HepG2 (cell line): ENCODE results near the gene APLP1. TPM values are rescaled to one million over a fixed set of nuclear protein-coding genes. Genes with fewer than 3 reads are reported as not detected.
A peak's percentile ranks its signal among the peaks of the same experiment; 100 is the strongest.

Experiments used
- ATAC-seq: fragments of 200-7000 bp; cut with Tn5 transposase; 3 replicates; pipeline ENCODE4 v1.9.1; 2020; ENCODE audit warnings: mild to moderate bottlenecking, moderate library complexity
- BruUV-seq: library from RNA; stranded (reverse); fragments of 400-500 nt; replicated peaks from 2 replicates; lab custom pipeline; 2021; lab: Mats Ljungman, UMichigan
- CTCF ChIA-PET: fragments of 300-600 bp; formaldehyde crosslinking; extraction: SDS; loops from one replicate; lab custom pipeline; 2021; ENCODE audit warnings: low total read pairs, inconsistent platforms, low intra/inter-chr PET ratio; lab: Yijun Ruan, JAX
- POLR2A ChIA-PET: fragments of 350-600 bp; sonication (Branson Sonifier 250); formaldehyde crosslinking; loops from one replicate; lab custom pipeline; 2020; ENCODE audit warnings: antibody characterized with exemption, inconsistent platforms; lab: Yijun Ruan, JAX
- DNase-seq: peaks from one replicate; pipeline ENCODE4 v3.0.0-alpha.2; 2015; ENCODE audit warnings: low spot score
- FAIRE-seq: peaks from 3 replicates; lab custom pipeline; 2011; peaks lifted over from hg19 to GRCh38; lab: Jason Lieb, UNC
- H2AFZ ChIP-seq: one replicate; pipeline ENCODE4 v1.6.1; 2011; ENCODE audit warnings: low read length, inconsistent platforms
- H3K27ac ChIP-seq: fragments of 300-600 bp; 3 replicates; pipeline ENCODE4 v1.8.0; 2011; ENCODE audit warnings: mixed run types, mild to moderate bottlenecking, mixed read lengths, low read length, inconsistent platforms; ENCODE audit not compliant: insufficient read depth; ENCODE audit errors: extremely low read length
- H3K27me3 ChIP-seq, 2 experiments: fragments of 200-600 bp in 1 of 2; 2 replicates in 1 of 2; 3 replicates in 1 of 2; pipeline versions ENCODE4 v1.6.0 to v1.8.0; 2011; ENCODE audit warnings: low read length in 2 of 2, mild to moderate bottlenecking in 2 of 2, moderate library complexity in 2 of 2, inconsistent platforms in 1 of 2; ENCODE audit not compliant: insufficient read depth in 2 of 2, control insufficient read depth in 1 of 2
- H3K36me3 ChIP-seq, 2 experiments: fragments of 200-600 bp in 1 of 2; replicated peaks in 1 of 2; 2 replicates in 1 of 2; 3 replicates in 1 of 2; pipeline versions ENCODE4 v1.5.1 to v1.8.0; 2011; ENCODE audit warnings: low read length in 2 of 2, inconsistent platforms in 1 of 2; ENCODE audit not compliant: insufficient read depth in 2 of 2, control insufficient read depth in 1 of 2
- H3K4me1 ChIP-seq: 2 replicates; pipeline ENCODE4 v1.5.1; 2012; ENCODE audit warnings: low read length, inconsistent platforms; ENCODE audit not compliant: insufficient read depth
- H3K4me2 ChIP-seq: 2 replicates; pipeline ENCODE4 v1.6.0; 2011; ENCODE audit warnings: low read depth, low read length, inconsistent platforms
- H3K4me3 ChIP-seq, 3 experiments: fragments of 200-600 bp in 1 of 3; sonication (generic), shearing (Covaris generic) in 1 of 3; replicated peaks in 1 of 3; 2 replicates each; pipeline ENCODE4 v1.5.1; 2011 to 2016; ENCODE audit warnings: low read length in 3 of 3, inconsistent platforms in 2 of 3, low read depth in 2 of 3, mild to moderate bottlenecking in 2 of 3, control low read depth in 1 of 3, mixed read lengths in 1 of 3; ENCODE audit not compliant: insufficient read depth in 1 of 3
- H3K79me2 ChIP-seq: one replicate; pipeline ENCODE4 v1.6.1; 2011; ENCODE audit warnings: low read length, inconsistent platforms; ENCODE audit not compliant: insufficient read depth
- H3K9ac ChIP-seq: 2 replicates; pipeline ENCODE4 v1.6.0; 2011; ENCODE audit warnings: mild to moderate bottlenecking, low read depth, low read length, inconsistent platforms; ENCODE audit not compliant: insufficient read depth
- H3K9me3 ChIP-seq: 2 replicates; pipeline ENCODE4 v1.5.1; 2012; ENCODE audit warnings: mild to moderate bottlenecking, low read length
- H4K20me1 ChIP-seq: 2 replicates; pipeline ENCODE4 v1.6.0; 2011; ENCODE audit warnings: inconsistent platforms, mild to moderate bottlenecking, low read length, moderate library complexity; ENCODE audit not compliant: insufficient read depth
- ATF7-NPFF ChIP-seq: sonication (generic); formaldehyde crosslinking; IDR thresholded peaks from 2 replicates; pipeline ENCODE4 v1.8.1; 2023; ENCODE audit warnings: mild to moderate bottlenecking, low read depth, missing genetic modification reagents, moderate library complexity
- ELF1 ChIP-seq: sonication (generic); formaldehyde crosslinking; IDR thresholded peaks from 2 replicates; pipeline ENCODE4 v1.4.0; 2020; ENCODE audit warnings: missing genetic modification reagents
- GATAD2A ChIP-seq: IDR thresholded peaks from 2 replicates; pipeline ENCODE4 v1.6.1; 2016
- HHEX ChIP-seq: IDR thresholded peaks from 2 replicates; pipeline ENCODE4 v1.6.1; 2016; ENCODE audit warnings: control low read depth
- KDM2A ChIP-seq: sonication (generic); formaldehyde crosslinking; IDR thresholded peaks from 2 replicates; pipeline ENCODE4 v1.4.0; 2020; ENCODE audit warnings: low read depth, missing genetic modification reagents, borderline replicate concordance
- KLF11 ChIP-seq: IDR thresholded peaks from 2 replicates; pipeline ENCODE4 v1.6.1; 2016; ENCODE audit warnings: missing compliant biosample characterization
- KLF6 ChIP-seq: IDR thresholded peaks from 2 replicates; pipeline ENCODE4 v1.8.0; 2016; ENCODE audit warnings: missing biosample characterization, missing genetic modification reagents
- MEIS2 ChIP-seq: sonication (generic); formaldehyde crosslinking; IDR thresholded peaks from 2 replicates; pipeline ENCODE4 v1.9.0; 2021; ENCODE audit warnings: mild to moderate bottlenecking, missing genetic modification reagents
- ZNF121 ChIP-seq: sonication (generic); formaldehyde crosslinking; IDR thresholded peaks from 2 replicates; pipeline ENCODE4 v1.5.0; 2020; ENCODE audit warnings: mild to moderate bottlenecking, missing genetic modification reagents
- ZNF660 ChIP-seq: sonication (generic); formaldehyde crosslinking; IDR thresholded peaks from 2 replicates; pipeline ENCODE4 v1.5.1; 2020; ENCODE audit warnings: mild to moderate bottlenecking, low read depth, missing genetic modification reagents, borderline replicate concordance
- WGBS: methylation state at CpG from one replicate; pipeline ENCODE4 v1.1.6; 2017; ENCODE audit warnings: low lambda C conversion rate; 5-methylcytosine and 5-hydroxymethylcytosine counted together
- in situ Hi-C: cut with HindIII; loops from 2 replicates; pipeline ENCODE4 v1.10.0; 2017; ENCODE audit warnings: low pct_unique_long_range_greater_than_20kb; ENCODE audit not compliant: extremely low pct_ligation_motif_present
- intact Hi-C: fragments of 100-400 bp; cut with micrococcal nuclease; formaldehyde crosslinking; loops from one replicate; pipeline ENCODE4 v1.10.0; 2022; ENCODE audit not compliant: unreplicated experiment
- polyA plus RNA-seq, 8 experiments: library from polyadenylated mRNA; depleted of rRNA in 3 of 8; stranded (reverse) in 7 of 8; unstranded in 1 of 8; fragments of >200 nt; fragmentation: Illumina TruSeq in 4 of 8; extraction: Trizol in 4 of 8; gene quantifications; 2 replicates each; pipeline versions ENCODE4 v1.2.1 to v1.2.3, GENCODE V29; 2011 to 2016; ENCODE audit warnings: low read depth in 4 of 8, missing spikeins in 1 of 8, mixed read lengths in 1 of 8; ENCODE audit not compliant: insufficient read depth in 1 of 8
- total RNA-seq, 5 experiments: library from RNA; depleted of rRNA; stranded (reverse); fragments of >200 nt; fragmentation: Illumina TruSeq; extraction: Trizol; gene quantifications; 2 replicates each; pipeline ENCODE4 v1.2.3, GENCODE V29; 2016; ENCODE audit warnings: low read depth in 1 of 5
- TF ChIP-seq, protein P1 (sequence below): sonication (generic); formaldehyde crosslinking; IDR thresholded peaks from 2 replicates; pipeline ENCODE4 v1.5.0; 2020; ENCODE audit warnings: mild to moderate bottlenecking, missing genetic modification reagents
- TF ChIP-seq, protein P2 (sequence below): sonication (generic); formaldehyde crosslinking; IDR thresholded peaks from 2 replicates; pipeline ENCODE4 v1.8.0; 2022; ENCODE audit warnings: mild to moderate bottlenecking, missing genetic modification reagents, borderline replicate concordance
- TF ChIP-seq, protein P3 (sequence below): sonication (generic); formaldehyde crosslinking; IDR thresholded peaks from 2 replicates; pipeline ENCODE4 v1.5.0; 2020; ENCODE audit warnings: missing genetic modification reagents, mild to moderate bottlenecking, borderline replicate concordance

Gene APLP1
- total and polyA plus RNA-seq, 2 of the 13 experiments (the other 11 are each of a cell fraction or from before 2014, with no cell fraction given) = 2.0 to 2.9 TPM

DNA sequence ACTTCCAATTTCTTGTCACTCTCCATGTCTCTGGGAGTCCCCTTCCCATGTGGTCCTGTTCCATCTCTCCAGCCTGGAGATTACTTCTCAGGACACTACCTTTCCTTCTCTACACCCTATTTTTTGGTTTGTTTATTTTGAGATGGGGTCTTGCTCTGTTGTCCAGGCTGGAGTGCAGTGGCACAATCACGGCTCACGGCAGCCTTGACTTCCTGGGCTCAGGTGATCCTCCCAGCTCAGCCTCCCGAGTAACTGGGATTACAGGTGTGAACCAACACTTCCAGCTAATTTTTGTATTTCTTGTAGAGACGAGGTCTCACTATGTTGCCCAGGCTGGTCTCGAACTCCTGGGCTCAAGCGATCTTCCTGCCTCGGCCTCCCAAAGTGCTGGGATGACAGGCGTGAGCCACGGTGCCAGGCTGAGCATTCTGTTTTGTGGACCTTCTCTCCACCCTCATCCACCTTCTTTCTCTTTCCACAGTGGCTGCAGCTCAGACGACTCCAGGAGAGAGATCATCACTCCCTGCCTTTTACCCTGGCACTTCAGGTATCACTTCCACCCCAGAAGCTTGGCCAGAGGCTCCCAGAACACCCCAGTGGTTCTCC, 34.6 kb downstream of the APLP1 start:
- Histone ChIP-seq H3K9ac (peak overlapping the region; percentile 26; the same call in 1 of the 2 replicates), H3K4me2 (peak overlapping the region; percentile 72), H3K4me1 (peaks cover 48% of the 10 kb centered on the region), H4K20me1 (no peaks in the 10 kb centered on the region), H3K27me3 (peaks cover 0 to 15% of the 10 kb centered on the region in 2 experiments; a peak in 3 of 5 replicates), H3K27ac (no peak overlapping the region), H2AFZ (no peak overlapping the region), H3K9me3 (no peaks in the 10 kb centered on the region), H3K79me2 (no peaks in the 10 kb centered on the region), H3K4me3 (peak overlapping the region in 2 of 3 experiments; percentile 51 to 65; a peak in 4 of 6 replicates), H3K36me3 (no peaks in the 10 kb centered on the region)
- ATAC-seq = no peak
- in situ Hi-C loops (no loop called here), intact Hi-C loops (loop anchor here (5.0 kb wide), 1 partner anchor 34 kb away; the partner anchor contains the start of gene LRFN3)
- CTCF ChIA-PET = no interaction called here
- BruUV-seq = no TSS peak
- POLR2A ChIA-PET = no interaction called here
- no peak for DNase-seq
- TF ChIP-seq, protein P1, sequence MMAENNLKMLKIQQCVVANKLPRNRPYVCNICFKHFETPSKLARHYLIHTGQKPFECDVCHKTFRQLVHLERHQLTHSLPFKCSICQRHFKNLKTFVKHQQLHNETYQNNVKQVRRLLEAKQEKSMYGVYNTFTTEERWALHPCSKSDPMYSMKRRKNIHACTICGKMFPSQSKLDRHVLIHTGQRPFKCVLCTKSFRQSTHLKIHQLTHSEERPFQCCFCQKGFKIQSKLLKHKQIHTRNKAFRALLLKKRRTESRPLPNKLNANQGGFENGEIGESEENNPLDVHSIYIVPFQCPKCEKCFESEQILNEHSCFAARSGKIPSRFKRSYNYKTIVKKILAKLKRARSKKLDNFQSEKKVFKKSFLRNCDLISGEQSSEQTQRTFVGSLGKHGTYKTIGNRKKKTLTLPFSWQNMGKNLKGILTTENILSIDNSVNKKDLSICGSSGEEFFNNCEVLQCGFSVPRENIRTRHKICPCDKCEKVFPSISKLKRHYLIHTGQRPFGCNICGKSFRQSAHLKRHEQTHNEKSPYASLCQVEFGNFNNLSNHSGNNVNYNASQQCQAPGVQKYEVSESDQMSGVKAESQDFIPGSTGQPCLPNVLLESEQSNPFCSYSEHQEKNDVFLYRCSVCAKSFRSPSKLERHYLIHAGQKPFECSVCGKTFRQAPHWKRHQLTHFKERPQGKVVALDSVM = 0 out of 2 replicates have a peak, but pooled peaks have one; percentile 18
- peak; percentile 95 for TF ChIP-seq ZNF121 (CRISPR knock-in tag)
- TF ChIP-seq ATF7-NPFF = no peak
- FAIRE-seq = no peak
- WGBS = 36% methylated on average over 10 of the region's 10 CpGs

DNA sequence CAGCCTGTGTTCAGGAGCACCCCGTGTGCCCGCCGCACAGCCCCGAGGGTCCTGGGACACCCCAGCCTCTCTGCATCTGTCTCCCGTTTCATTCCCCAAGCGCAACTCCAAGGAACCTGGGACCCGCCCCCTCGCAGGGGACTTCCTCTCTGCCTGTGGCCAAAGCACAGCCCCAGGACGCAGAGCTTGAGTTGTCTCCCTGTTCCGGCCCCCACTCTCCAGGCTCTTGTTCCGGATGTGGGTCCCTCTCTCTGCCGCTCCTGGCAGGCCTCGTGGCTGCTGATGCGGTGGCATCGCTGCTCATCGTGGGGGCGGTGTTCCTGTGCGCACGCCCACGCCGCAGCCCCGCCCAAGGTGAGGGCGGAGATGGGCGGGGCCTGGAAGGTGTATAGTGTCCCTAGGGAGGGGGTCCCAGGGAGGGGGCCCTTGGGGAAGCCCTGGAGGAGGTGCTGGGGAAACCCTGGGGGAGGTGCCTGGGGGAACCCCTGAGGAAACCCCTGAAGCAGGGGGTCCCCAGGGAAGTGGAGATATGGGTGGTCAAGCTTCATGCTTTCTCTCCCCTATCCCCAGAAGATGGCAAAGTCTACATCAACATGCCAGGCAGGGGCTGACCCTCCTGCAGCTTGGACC, 35.3 kb downstream of the APLP1 start:
- POLR2A ChIA-PET = no interaction called here
- TF ChIP-seq KLF6 (CRISPR knock-in tag) = no peak
- no peak for TF ChIP-seq MEIS2 (CRISPR knock-in tag)
- 0 out of 2 replicates have a peak, but pooled peaks have one; percentile 33 for TF ChIP-seq KDM2A (CRISPR knock-in tag)
- 0 out of 2 replicates have a peak, but pooled peaks have one; percentile 38 for TF ChIP-seq ELF1 (CRISPR knock-in tag)
- TF ChIP-seq GATAD2A = peak; percentile 34; the same call in 1 of the 2 replicates
- TF ChIP-seq, protein P2, sequence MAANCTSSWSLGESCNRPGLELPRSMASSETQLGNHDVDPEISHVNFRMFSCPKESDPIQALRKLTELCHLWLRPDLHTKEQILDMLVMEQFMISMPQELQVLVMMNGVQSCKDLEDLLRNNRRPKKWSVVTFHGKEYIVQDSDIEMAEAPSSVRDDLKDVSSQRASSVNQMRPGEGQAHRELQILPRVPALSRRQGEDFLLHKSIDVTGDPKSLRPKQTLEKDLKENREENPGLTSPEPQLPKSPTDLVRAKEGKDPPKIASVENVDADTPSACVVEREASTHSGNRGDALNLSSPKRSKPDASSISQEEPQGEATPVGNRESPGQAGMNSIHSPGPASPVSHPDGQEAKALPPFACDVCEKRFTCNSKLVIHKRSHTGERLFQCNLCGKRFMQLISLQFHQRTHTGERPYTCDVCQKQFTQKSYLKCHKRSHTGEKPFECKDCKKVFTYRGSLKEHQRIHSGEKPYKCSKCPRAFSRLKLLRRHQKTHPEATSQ (CRISPR knock-in tag) = no peak
- no peak for TF ChIP-seq HHEX
- TF ChIP-seq, protein P3, sequence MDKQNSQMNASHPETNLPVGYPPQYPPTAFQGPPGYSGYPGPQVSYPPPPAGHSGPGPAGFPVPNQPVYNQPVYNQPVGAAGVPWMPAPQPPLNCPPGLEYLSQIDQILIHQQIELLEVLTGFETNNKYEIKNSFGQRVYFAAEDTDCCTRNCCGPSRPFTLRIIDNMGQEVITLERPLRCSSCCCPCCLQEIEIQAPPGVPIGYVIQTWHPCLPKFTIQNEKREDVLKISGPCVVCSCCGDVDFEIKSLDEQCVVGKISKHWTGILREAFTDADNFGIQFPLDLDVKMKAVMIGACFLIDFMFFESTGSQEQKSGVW (CRISPR knock-in tag) = no peak
- 0 out of 2 replicates have a peak, but pooled peaks have one; percentile 26 for TF ChIP-seq KLF11 (CRISPR knock-in tag)
- no peak for TF ChIP-seq ZNF660

More for the DNA sequence above, 35.3 kb downstream of the APLP1 start:
- H3K36me3 ChIP-seq = no peaks in the 10 kb centered on the region
- no peak overlapping the region for H3K27ac ChIP-seq
- no peaks in the 10 kb centered on the region for H4K20me1 ChIP-seq
- peak overlapping the region; percentile 72 for H3K4me2 ChIP-seq
- peak overlapping the region; percentile 26; the same call in 1 of the 2 replicates for H3K9ac ChIP-seq
- intact Hi-C loops (loop anchor here (5.0 kb wide), 1 partner anchor 34 kb away; the partner anchor contains the start of gene LRFN3), in situ Hi-C loops (no loop called here)
- H2AFZ ChIP-seq = no peak overlapping the region
- 0% methylated on average over 10 of the region's 24 CpGs for WGBS
- ATAC-seq = peak; percentile 35
- CTCF ChIA-PET = no interaction called here
- H3K9me3 ChIP-seq = no peaks in the 10 kb centered on the region
- BruUV-seq = no TSS peak
- peak overlapping the region in 2 of 3 experiments; percentile 51 to 65; a peak in 4 of 6 replicates for H3K4me3 ChIP-seq
- peak; percentile 52 for DNase-seq
- peaks cover 0 to 15% of the 10 kb centered on the region in 2 experiments; a peak in 3 of 5 replicates for H3K27me3 ChIP-seq
- no peak for FAIRE-seq
- H3K79me2 ChIP-seq = no peaks in the 10 kb centered on the region
- H3K4me1 ChIP-seq = peaks cover 53% of the 10 kb centered on the region
